Testis (tissue), 3 donors: ENCODE measurements around the gene SLC16A8. TPM values are rescaled to one million over a fixed set of nuclear protein-coding genes. Genes with fewer than 3 reads are reported as not detected.
A peak's percentile ranks its signal among the peaks of the same experiment; 100 is the strongest.

Experiments used
- DNase-seq: peaks from one replicate; pipeline ENCODE4 v3.0.0-alpha.2; 2019
- H3K27ac ChIP-seq, 2 donors: fragments of 200-600 bp; sonication (generic); one replicate each; pipeline ENCODE4 v1.5.1; 2019
- H3K27me3 ChIP-seq: fragments of 200-600 bp; sonication (generic); one replicate; pipeline ENCODE4 v1.5.1; 2019
- H3K36me3 ChIP-seq: fragments of 200-600 bp; sonication (generic); one replicate; pipeline ENCODE4 v1.5.1; 2017; ENCODE audit warnings: low read depth; ENCODE audit errors: missing control alignments
- H3K4me1 ChIP-seq: fragments of 200-600 bp; sonication (generic); one replicate; pipeline ENCODE4 v1.5.1; 2019
- H3K4me3 ChIP-seq, 2 donors: fragments of 200-600 bp; sonication (generic); one replicate each; pipeline ENCODE4 v1.5.1; 2017 to 2019
- H3K9me3 ChIP-seq: fragments of 200-600 bp; sonication (generic); one replicate; pipeline ENCODE4 v1.5.1; 2017
- POLR2A ChIP-seq: fragments of 450-650 bp; IDR thresholded peaks from one replicate; pipeline ENCODE4 v1.6.1; 2017; ENCODE audit warnings: antibody characterized with exemption, mild to moderate bottlenecking, moderate library complexity
- WGBS, 2 donors: methylation state at CpG; one replicate each; pipeline ENCODE4 v1.1.5; 2018; 5-methylcytosine and 5-hydroxymethylcytosine counted together
- intact Hi-C: fragments of 100-400 bp; cut with DNase I; formaldehyde crosslinking; loops from one replicate; pipeline ENCODE4 v1.15.1; 2023; ENCODE audit warnings: low total_unique reads
- polyA plus RNA-seq: library from polyadenylated mRNA; stranded (reverse); fragments of 350-450 nt; fragmentation: Illumina TruSeq; extraction: RNeasy Lipid Tissue Mini Kit (QIAGEN cat#74804); gene quantifications from one replicate; pipeline ENCODE4 v1.2.3, GENCODE V29; 2014; ENCODE audit warnings: low read depth, low replicate concordance; ENCODE audit not compliant: insufficient read depth
- total RNA-seq, 2 donors: library from RNA; depleted of rRNA; stranded (reverse); fragments of >200 nt; gene quantifications; one replicate each; pipeline ENCODE4 v1.2.3, GENCODE V29; 2016
- TF ChIP-seq, protein P1 (sequence below), 3 experiments: fragments of 450-650 bp in 2 of 3; fragments of 200-600 bp in 1 of 3; sonication (generic) in 1 of 3; IDR thresholded peaks; one replicate each; pipeline ENCODE4 v1.5.1; 2016 to 2019; ENCODE audit warnings: antibody characterized with exemption in 3 of 3, mild to moderate bottlenecking in 2 of 3, moderate library complexity in 1 of 3

The SLC16A8 gene
- total and polyA plus RNA-seq, 3 donors from 2014 or later = 1.6 to 2.4 (median 2.0) TPM

GRCh38 chr22:38036392-38037062, 47.5 kb downstream of the SLC16A8 start:
- Histone ChIP-seq H3K4me1 (peaks cover 55% of the 10 kb centered on the region), H3K27me3 (no peaks in the 10 kb centered on the region), H3K9me3 (no peaks in the 10 kb centered on the region), H3K4me3 (no peak overlapping the region), H3K36me3 (no peaks in the 10 kb centered on the region), H3K27ac (peak overlapping the region; percentile 92 to 94)
- WGBS, 2 donors = 60 to 61% methylated on average over 9 to 10 of the region's 10 CpGs
- peak; percentile 32 for DNase-seq
- intact Hi-C loops = no loop called here
- TF ChIP-seq, protein P1, sequence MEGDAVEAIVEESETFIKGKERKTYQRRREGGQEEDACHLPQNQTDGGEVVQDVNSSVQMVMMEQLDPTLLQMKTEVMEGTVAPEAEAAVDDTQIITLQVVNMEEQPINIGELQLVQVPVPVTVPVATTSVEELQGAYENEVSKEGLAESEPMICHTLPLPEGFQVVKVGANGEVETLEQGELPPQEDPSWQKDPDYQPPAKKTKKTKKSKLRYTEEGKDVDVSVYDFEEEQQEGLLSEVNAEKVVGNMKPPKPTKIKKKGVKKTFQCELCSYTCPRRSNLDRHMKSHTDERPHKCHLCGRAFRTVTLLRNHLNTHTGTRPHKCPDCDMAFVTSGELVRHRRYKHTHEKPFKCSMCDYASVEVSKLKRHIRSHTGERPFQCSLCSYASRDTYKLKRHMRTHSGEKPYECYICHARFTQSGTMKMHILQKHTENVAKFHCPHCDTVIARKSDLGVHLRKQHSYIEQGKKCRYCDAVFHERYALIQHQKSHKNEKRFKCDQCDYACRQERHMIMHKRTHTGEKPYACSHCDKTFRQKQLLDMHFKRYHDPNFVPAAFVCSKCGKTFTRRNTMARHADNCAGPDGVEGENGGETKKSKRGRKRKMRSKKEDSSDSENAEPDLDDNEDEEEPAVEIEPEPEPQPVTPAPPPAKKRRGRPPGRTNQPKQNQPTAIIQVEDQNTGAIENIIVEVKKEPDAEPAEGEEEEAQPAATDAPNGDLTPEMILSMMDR (IDR thresholded peaks at IDR 0.05) = no peak
- TF ChIP-seq POLR2A = no peak

GRCh38 chr22:38035530-38035885, 48.5 kb downstream of the SLC16A8 start:
- Histone ChIP-seq H3K9me3 (no peaks in the 10 kb centered on the region), H3K4me1 (peaks cover 51% of the 10 kb centered on the region), H3K27me3 (no peaks in the 10 kb centered on the region), H3K36me3 (no peaks in the 10 kb centered on the region), H3K27ac (peak overlapping the region in 1 of 2 donors; percentile 94), H3K4me3 (no peak overlapping the region)
- WGBS, 2 donors = 82 to 90% methylated on average over 4 to 9 of the region's 9 CpGs
- intact Hi-C loops = no loop called here
- no peak for DNase-seq
- TF ChIP-seq, protein P1 (IDR thresholded peaks at IDR 0.05) = no peak
- no peak for TF ChIP-seq POLR2A

GRCh38 chr22:38034884-38035529, 49.0 kb downstream of the SLC16A8 start:
- TF ChIP-seq POLR2A = no peak
- TF ChIP-seq, protein P1 (IDR thresholded peaks at IDR 0.05) = no peak
- H3K27ac ChIP-seq = peak overlapping the region; percentile 39 to 94
- H3K36me3 ChIP-seq = no peaks in the 10 kb centered on the region
- WGBS, 2 donors = 69 to 85% methylated on average over 6 to 11 of the region's 11 CpGs
- H3K4me3 ChIP-seq = no peak overlapping the region
- DNase-seq = no peak
- H3K9me3 ChIP-seq = no peaks in the 10 kb centered on the region
- intact Hi-C loops = no loop called here
- H3K4me1 ChIP-seq = peaks cover 56% of the 10 kb centered on the region
- no peaks in the 10 kb centered on the region for H3K27me3 ChIP-seq

DNA sequence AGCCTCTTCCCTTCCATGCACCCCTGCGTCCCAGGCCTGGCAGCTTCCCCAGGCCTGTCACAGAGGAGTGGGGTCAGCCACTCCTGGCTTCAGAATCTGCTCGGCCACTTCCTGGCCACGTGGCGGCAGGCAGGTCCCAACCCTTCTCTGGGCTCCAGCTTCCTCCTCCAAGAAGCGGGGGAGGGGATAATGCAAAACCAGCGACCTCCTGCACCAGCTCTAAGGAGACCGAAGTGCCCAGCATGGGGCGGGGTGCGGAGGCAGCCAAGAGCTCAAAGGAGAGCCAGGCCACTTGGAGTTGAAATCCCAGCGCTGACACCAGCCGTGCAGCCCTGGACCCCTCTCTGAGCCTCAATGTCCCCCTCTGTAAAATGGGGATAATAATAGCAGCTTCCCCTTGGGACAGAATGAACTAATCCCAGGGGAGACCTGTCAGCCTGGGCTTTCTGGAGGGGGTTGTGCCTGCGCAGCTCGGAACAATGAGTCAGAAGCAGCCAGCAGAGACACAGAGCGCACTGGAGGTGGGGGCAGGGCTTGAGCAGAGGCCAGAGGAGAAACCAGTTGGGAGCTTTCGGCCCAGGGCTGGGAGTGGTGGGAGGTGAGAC, 49.6 kb downstream of the SLC16A8 start:
- TF ChIP-seq POLR2A = no peak
- TF ChIP-seq, protein P1 (IDR thresholded peaks at IDR 0.05) = no peak
- H3K9me3 ChIP-seq = no peaks in the 10 kb centered on the region
- H3K4me3 ChIP-seq = no peak overlapping the region
- H3K27me3 ChIP-seq = no peaks in the 10 kb centered on the region
- peak overlapping the region; percentile 39 to 62 for H3K27ac ChIP-seq
- peak; percentile 63 for DNase-seq
- 50 to 69% methylated on average over 11 to 15 of the region's 15 CpGs for WGBS, 2 donors
- intact Hi-C loops = no loop called here
- no peaks in the 10 kb centered on the region for H3K36me3 ChIP-seq
- H3K4me1 ChIP-seq = peaks cover 57% of the 10 kb centered on the region
